T-cell (primary cell): ENCODE measurements around the gene TMEM255B. TPM values are rescaled to one million over a fixed set of nuclear protein-coding genes. Genes with fewer than 3 reads are reported as not detected.

Source experiments
- ATAC-seq, 4 experiments: fragments of 200-7000 bp in 3 of 4; fragments of 150-1000 bp in 1 of 4; cut with Tn5 transposase; replicated peaks in 1 of 4; 1 replicate in 3 of 4; 2 replicates in 1 of 4; pipeline ENCODE4 v1.10.0; 2021; ENCODE audit warnings: moderate library complexity in 3 of 4, mild to moderate bottlenecking in 2 of 4, moderate number of reproducible peaks in 1 of 4
- CTCF ChIA-PET, 2 donors: fragments of 300-600 bp; sonication (Branson Sonifier 250); formaldehyde crosslinking; loops; one replicate each; lab custom pipeline; 2022; ENCODE audit warnings: antibody characterized with exemption in 2 of 2; lab: Charles Lee
- POLR2A ChIA-PET, 2 donors: fragments of 300-600 bp; sonication (Branson Sonifier 250); formaldehyde crosslinking; loops; one replicate each; lab custom pipeline; 2022; ENCODE audit warnings: antibody characterized with exemption in 2 of 2; lab: Charles Lee
- DNase-seq, 35 experiments: peaks; one replicate each; pipeline versions ENCODE4 v3.0.0 to v3.0.0-alpha.2; 2013 to 2023
- H3K27ac ChIP-seq: one replicate; pipeline ENCODE4 v1.5.1; 2013; ENCODE audit warnings: low read length
- H3K27me3 ChIP-seq, 2 experiments: replicated peaks in 1 of 2; 1 replicate in 1 of 2; 2 replicates in 1 of 2; pipeline versions ENCODE4 v1.6.1 to v1.7.0; 2013; ENCODE audit warnings: low read length in 1 of 2, mixed read lengths in 1 of 2; ENCODE audit not compliant: control insufficient read depth in 2 of 2, insufficient read depth in 2 of 2; ENCODE audit errors: extremely low read depth in 1 of 2
- H3K36me3 ChIP-seq, 2 donors: 1 replicate in 1 of 2; 2 replicates in 1 of 2; pipeline versions ENCODE4 v1.6.1 to v1.7.0; 2013; ENCODE audit warnings: low read length in 1 of 2; ENCODE audit not compliant: control insufficient read depth in 2 of 2, insufficient read depth in 1 of 2; ENCODE audit errors: extremely low read depth in 1 of 2
- H3K4me1 ChIP-seq, 2 experiments: 1 replicate in 1 of 2; 2 replicates in 1 of 2; pipeline versions ENCODE4 v1.6.1 to v1.7.0; 2013; ENCODE audit warnings: low read length in 2 of 2, mixed read lengths in 1 of 2; ENCODE audit not compliant: insufficient read depth in 2 of 2, control insufficient read depth in 1 of 2; ENCODE audit errors: extremely low read depth in 1 of 2
- H3K4me3 ChIP-seq, 2 donors: 1 replicate in 1 of 2; 2 replicates in 1 of 2; pipeline versions ENCODE4 v1.5.1 to v1.7.0; 2013; ENCODE audit warnings: mild to moderate bottlenecking in 2 of 2, low read length in 1 of 2, moderate library complexity in 1 of 2; ENCODE audit not compliant: control insufficient read depth in 1 of 2; ENCODE audit errors: extremely low read depth in 1 of 2
- H3K9me3 ChIP-seq: 2 replicates; pipeline ENCODE4 v1.7.0; 2013
- H3K27ac Mint-ChIP-seq, 2 donors: one replicate each; pipeline ENCODE4 v1.8.0; 2020 to 2021; ENCODE audit warnings: mild to moderate bottlenecking in 2 of 2, mixed read lengths in 2 of 2
- H3K27me3 Mint-ChIP-seq, 2 donors: one replicate each; pipeline ENCODE4 v1.8.0; 2021 to 2022; ENCODE audit warnings: mixed read lengths in 2 of 2
- H3K36me3 Mint-ChIP-seq: one replicate; pipeline ENCODE4 v1.8.0; 2021; ENCODE audit warnings: mixed read lengths
- H3K4me1 Mint-ChIP-seq, 3 donors: one replicate each; pipeline ENCODE4 v1.8.0; 2020 to 2022; ENCODE audit warnings: mixed read lengths in 3 of 3, mild to moderate bottlenecking in 1 of 3
- H3K4me3 Mint-ChIP-seq, 3 donors: one replicate each; pipeline ENCODE4 v1.8.0; 2020 to 2022; ENCODE audit warnings: mild to moderate bottlenecking in 3 of 3, mixed read lengths in 3 of 3, moderate library complexity in 3 of 3
- H3K9me3 Mint-ChIP-seq, 3 donors: one replicate each; pipeline ENCODE4 v1.8.0; 2020 to 2022; ENCODE audit warnings: mixed read lengths in 3 of 3
- WGBS: methylation state at CpG from one replicate; pipeline ENCODE4 v1.1.5; 2013; ENCODE audit warnings: missing lambda C conversion rate; ENCODE audit not compliant: insufficient coverage; 5-methylcytosine and 5-hydroxymethylcytosine counted together
- total RNA-seq, 35 experiments: library from RNA in 6 of 35; stranded (reverse) in 6 of 35; fragments of 120-200 nt in 1 of 35; gene quantifications; one replicate each; pipeline versions ENCODE4 v1.2.1 to v1.2.4 and lab custom pipeline; 2013 to 2026

The TMEM255B gene
- total RNA-seq, 5 donors from 2014 or later (not counting 1 experiment from before 2014, with no cell fraction given) = 0.76 to 1.2 (median 0.89) TPM

DNA sequence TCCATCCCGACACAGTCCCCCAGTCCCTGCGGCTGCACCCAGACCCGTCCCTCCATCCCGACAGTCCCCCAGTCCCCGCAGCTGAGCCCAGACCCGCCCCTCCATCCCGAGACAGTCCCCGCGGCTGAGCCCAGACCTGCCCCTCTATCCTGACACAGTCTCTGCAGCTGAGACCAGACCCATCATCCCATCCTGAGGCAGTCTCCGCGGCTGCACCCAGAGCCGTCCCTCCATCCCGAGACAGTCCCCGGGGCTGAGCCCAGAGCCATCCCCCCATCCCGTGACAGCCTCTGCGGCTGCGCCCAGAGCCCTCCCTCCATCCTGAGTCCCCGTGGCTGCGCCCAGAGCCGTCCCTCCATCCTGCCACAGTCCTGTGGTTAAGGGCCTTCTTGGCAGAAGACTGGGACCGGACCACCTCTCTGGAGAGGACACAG, 28.8 kb upstream of the TMEM255B start:
- H3K27ac ChIP-seq = no peak overlapping the region
- Mint-ChIP-seq H3K36me3 (no peaks in the 10 kb centered on the region), H3K4me3 (no peak overlapping the region), H3K27ac (no peak overlapping the region), H3K4me1 (peaks cover 0 to 4% (median 0%) of the 10 kb centered on the region in 3 donors), H3K27me3 (peaks cover 9 to 16% of the 10 kb centered on the region in 2 donors), H3K9me3 (no peaks in the 10 kb centered on the region)
- ATAC-seq (no peak), DNase-seq (no peak)
- H3K4me3 ChIP-seq = no peak overlapping the region
- peaks cover 0 to 15% of the 10 kb centered on the region in 2 experiments for H3K4me1 ChIP-seq
- no peaks in the 10 kb centered on the region for H3K36me3 ChIP-seq
- POLR2A ChIA-PET = no interaction called here
- WGBS = 59% methylated on average over 16 of the region's 21 CpGs
- peaks cover 0 to 37% of the 10 kb centered on the region in 2 experiments for H3K27me3 ChIP-seq
- no peaks in the 10 kb centered on the region for H3K9me3 ChIP-seq
- CTCF ChIA-PET = no interaction called here

DNA sequence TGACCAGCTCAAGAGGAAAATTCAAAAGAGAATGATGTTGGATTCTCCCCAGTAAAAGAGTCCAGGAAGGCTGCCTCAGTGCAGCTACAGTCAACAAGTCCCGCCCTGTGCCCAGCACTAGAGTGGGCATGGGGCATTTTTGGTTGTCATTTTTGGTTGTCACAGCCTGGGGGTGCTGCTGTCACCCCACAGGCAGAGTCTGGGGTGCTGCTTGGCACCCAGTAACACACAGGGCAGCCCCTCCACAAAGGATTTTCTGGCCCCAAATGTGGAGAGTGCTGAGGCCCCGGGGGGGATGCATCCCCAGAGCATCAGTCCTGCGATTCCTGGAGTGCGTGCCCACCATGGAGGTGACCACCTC, 28.2 kb upstream of the TMEM255B start:
- no peak overlapping the region for H3K4me3 ChIP-seq
- WGBS = 91% methylated on average over 4 of the region's 4 CpGs
- H3K36me3 ChIP-seq = no peaks in the 10 kb centered on the region
- Mint-ChIP-seq H3K27ac (peak overlapping the region in 1 of 2 donors; percentile 28), H3K4me1 (peaks cover 0 to 4% (median 0%) of the 10 kb centered on the region in 3 donors), H3K36me3 (no peaks in the 10 kb centered on the region), H3K4me3 (no peak overlapping the region), H3K27me3 (peaks cover 9 to 16% of the 10 kb centered on the region in 2 donors), H3K9me3 (no peaks in the 10 kb centered on the region)
- peaks cover 0 to 15% of the 10 kb centered on the region in 2 experiments for H3K4me1 ChIP-seq
- CTCF ChIA-PET = no interaction called here
- no peak for DNase-seq
- ATAC-seq = no peak
- H3K27me3 ChIP-seq = peaks cover 0 to 37% of the 10 kb centered on the region in 2 experiments
- no peak overlapping the region for H3K27ac ChIP-seq
- POLR2A ChIA-PET = no interaction called here
- H3K9me3 ChIP-seq = no peaks in the 10 kb centered on the region

DNA sequence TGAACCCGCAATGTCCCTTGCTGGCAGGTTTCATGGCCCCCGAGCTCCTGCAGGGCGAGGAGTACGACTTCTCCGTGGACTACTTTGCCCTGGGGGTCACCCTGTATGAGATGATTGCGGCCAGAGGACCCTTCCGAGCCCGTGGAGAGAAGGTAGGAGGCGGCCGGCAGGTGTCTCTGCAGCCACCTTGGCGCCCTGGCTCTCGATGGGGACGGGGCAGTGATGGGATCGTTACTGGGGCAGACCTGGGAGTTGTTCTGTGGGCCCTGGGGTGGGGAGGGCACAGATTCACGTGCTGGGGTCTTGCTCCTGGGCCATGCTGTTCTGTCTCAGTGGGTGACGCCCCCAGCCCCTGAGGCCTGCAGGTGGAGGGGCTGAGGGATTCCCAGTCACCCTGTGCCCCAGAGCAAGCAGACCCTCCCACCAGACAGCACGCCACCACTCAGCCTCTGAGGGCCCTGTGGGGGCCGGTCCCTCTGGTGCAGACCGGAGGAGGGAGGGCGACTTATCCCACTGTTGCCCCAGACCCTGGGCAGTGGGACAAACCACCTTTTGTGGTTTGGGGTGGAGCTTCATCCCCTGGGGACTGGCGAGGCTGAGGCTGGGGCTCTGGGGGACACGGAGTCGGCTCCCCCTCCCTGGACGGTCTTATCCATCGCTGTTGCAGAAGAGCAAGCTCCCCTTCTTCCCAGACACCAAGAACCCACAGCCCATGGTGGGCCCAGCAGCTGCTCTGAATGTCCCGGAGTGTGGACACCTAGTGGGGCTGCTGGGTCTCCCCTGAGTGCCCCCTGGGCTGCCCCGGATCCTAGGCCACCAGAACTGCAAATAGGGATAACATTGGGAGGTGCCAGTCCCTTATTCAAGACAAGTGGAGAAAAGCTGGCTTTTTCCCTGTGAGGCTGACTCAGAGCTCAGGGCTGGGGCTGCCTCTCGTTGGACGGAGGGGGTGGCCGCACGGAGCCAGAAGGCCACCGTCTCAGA, 27.5 kb upstream of the TMEM255B start:
- Mint-ChIP-seq H3K4me1 (peaks cover 0 to 2% (median 0%) of the 10 kb centered on the region in 3 donors), H3K4me3 (no peak overlapping the region), H3K9me3 (no peaks in the 10 kb centered on the region), H3K36me3 (no peaks in the 10 kb centered on the region), H3K27me3 (peaks cover 9 to 16% of the 10 kb centered on the region in 2 donors), H3K27ac (no peak overlapping the region)
- ChIA-PET POLR2A (no interaction called here), CTCF (no interaction called here)
- H3K36me3 ChIP-seq = no peaks in the 10 kb centered on the region
- peaks cover 0 to 14% of the 10 kb centered on the region in 2 experiments for H3K4me1 ChIP-seq
- WGBS = 86% methylated on average over 25 of the region's 32 CpGs
- no peak for DNase-seq
- no peaks in the 10 kb centered on the region for H3K9me3 ChIP-seq
- H3K4me3 ChIP-seq = no peak overlapping the region
- ATAC-seq = no peak
- no peak overlapping the region for H3K27ac ChIP-seq
- peaks cover 0 to 42% of the 10 kb centered on the region in 2 experiments for H3K27me3 ChIP-seq

DNA sequence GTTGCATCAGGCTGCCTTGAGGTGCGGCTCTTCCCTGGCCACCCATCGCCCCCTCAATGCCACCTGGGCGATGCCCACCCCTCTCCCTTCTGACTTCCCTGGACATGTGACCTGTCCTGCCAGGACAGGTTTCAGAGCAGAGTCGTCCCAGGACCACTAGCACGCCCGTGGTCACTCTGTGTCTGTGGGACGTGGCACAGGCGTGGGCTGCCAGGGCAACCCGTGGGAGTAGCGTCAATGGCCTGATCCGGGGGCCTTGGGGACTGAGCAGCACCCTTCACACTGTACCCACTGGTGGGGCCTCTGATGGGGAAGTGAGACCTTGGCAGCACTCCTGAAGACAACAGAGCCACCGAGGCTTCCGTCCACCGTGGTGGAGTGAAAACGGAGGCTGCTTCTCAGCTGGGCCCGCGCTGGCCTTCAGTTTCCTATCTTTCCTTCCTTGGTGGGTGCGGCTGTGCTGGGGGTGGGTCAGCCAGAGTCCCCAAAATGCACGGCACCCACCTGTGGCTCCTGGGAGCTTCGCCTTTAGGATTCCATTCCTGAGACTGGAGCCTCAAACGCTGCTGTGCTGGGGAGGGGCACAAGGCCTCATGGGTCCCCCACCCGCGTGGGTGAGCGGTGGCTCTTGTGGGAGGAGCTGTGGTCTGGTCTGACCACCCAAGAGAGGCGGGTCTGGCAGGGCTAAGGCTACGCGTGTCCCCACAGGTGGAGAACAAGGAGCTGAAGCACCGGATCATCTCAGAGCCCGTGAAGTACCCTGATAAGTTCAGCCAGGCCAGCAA, 26.7 kb upstream of the TMEM255B start:
- no peak overlapping the region for H3K27ac ChIP-seq
- Mint-ChIP-seq H3K9me3 (no peaks in the 10 kb centered on the region), H3K27me3 (peaks cover 9 to 16% of the 10 kb centered on the region in 2 donors), H3K36me3 (no peaks in the 10 kb centered on the region), H3K4me3 (no peak overlapping the region), H3K27ac (no peak overlapping the region), H3K4me1 (no peaks in the 10 kb centered on the region)
- DNase-seq (no peak), ATAC-seq (no peak)
- peaks cover 0 to 42% of the 10 kb centered on the region in 2 experiments for H3K27me3 ChIP-seq
- H3K4me3 ChIP-seq = no peak overlapping the region
- CTCF ChIA-PET = no interaction called here
- H3K9me3 ChIP-seq = no peaks in the 10 kb centered on the region
- peaks cover 0 to 7% of the 10 kb centered on the region in 2 experiments for H3K4me1 ChIP-seq
- no peaks in the 10 kb centered on the region for H3K36me3 ChIP-seq
- WGBS = 58% methylated on average over 23 of the region's 29 CpGs
- POLR2A ChIA-PET = no interaction called here

DNA sequence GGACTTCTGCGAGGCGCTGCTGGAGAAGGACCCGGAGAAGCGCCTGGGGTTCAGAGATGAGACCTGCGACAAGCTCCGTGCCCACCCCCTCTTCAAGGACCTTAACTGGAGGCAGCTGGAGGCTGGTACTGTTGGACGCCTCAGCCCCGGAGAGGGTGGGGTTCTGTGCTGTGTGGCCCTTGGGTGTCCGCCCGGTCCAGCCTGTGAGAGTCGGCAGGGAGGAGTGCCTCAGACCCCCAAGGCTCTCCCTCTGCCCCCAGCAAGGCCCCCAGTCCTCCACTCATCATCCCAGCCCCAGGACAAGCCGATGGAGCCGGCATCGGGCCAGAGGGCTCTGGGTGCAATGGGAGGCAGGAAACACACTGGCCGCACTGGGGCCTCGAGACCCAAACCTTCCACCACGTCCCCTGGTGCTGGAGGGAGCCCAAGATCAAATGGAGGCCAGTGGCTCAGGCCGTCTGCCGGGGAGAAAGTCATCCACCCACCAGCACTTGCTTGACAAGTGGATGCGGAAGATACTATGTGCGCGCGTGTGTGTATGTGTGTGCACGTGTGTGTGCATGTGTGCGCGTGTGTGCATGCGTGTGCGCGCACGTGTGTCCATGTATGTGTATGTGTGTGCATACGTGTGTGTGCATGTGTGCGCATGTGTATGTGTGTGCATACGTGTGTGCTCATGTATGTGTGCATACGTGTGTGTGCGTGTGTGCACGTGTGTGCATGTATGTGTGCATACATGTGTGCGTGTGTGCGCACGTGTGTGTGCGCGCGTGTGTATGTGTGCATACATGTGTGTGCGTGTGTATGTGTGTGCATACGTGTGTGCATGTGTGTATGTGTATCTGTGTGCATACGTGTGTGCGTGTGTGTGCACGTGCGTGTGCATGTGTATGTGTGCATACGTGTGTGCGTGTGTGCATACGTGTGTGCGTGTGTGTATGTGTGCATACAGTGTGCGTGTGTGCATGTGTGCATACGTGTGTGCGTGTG, 25.8 kb upstream of the TMEM255B start:
- WGBS = 95% methylated on average over 49 of the region's 55 CpGs
- CTCF ChIA-PET = no interaction called here
- peaks cover 0 to 46% of the 10 kb centered on the region in 2 experiments for H3K27me3 ChIP-seq
- H3K27me3 Mint-ChIP-seq = peaks cover 9 to 16% of the 10 kb centered on the region in 2 donors
- no peaks in the 10 kb centered on the region for H3K9me3 Mint-ChIP-seq
- POLR2A ChIA-PET = no interaction called here
- ATAC-seq = no peak
- H3K36me3 ChIP-seq = no peaks in the 10 kb centered on the region
- H3K4me1 ChIP-seq = peaks cover 0 to 7% of the 10 kb centered on the region in 2 experiments
- H3K4me3 Mint-ChIP-seq = no peak overlapping the region
- no peaks in the 10 kb centered on the region for H3K36me3 Mint-ChIP-seq
- no peak overlapping the region for H3K4me3 ChIP-seq
- no peaks in the 10 kb centered on the region for H3K9me3 ChIP-seq
- no peak overlapping the region for H3K27ac ChIP-seq
- H3K27ac Mint-ChIP-seq = no peak overlapping the region
- no peak for DNase-seq
- H3K4me1 Mint-ChIP-seq = no peaks in the 10 kb centered on the region
